Daoy (cell line): Measurements from ENCODE around the gene CCDC15. TPM values are rescaled to one million over a fixed set of nuclear protein-coding genes. Genes with fewer than 3 reads are reported as not detected.
"Not testable (repeated sequence)": the region's sequence is repeated elsewhere in the genome, so short reads cannot be mapped to it uniquely, and the experiment has no call there.

Source experiments
- DNase-seq: peaks from one replicate; pipeline ENCODE4 v3.0.0-alpha.2; 2015; ENCODE audit warnings: low read depth
- total RNA-seq: library from RNA; depleted of rRNA; stranded (reverse); fragments of >200 nt; shearing (Covaris generic); gene quantifications from 2 replicates; pipeline ENCODE4 v1.2.3, GENCODE V29; 2014

The CCDC15 gene
- total RNA-seq, 1 experiment from 2014 or later = 5.8 TPM

DNA sequence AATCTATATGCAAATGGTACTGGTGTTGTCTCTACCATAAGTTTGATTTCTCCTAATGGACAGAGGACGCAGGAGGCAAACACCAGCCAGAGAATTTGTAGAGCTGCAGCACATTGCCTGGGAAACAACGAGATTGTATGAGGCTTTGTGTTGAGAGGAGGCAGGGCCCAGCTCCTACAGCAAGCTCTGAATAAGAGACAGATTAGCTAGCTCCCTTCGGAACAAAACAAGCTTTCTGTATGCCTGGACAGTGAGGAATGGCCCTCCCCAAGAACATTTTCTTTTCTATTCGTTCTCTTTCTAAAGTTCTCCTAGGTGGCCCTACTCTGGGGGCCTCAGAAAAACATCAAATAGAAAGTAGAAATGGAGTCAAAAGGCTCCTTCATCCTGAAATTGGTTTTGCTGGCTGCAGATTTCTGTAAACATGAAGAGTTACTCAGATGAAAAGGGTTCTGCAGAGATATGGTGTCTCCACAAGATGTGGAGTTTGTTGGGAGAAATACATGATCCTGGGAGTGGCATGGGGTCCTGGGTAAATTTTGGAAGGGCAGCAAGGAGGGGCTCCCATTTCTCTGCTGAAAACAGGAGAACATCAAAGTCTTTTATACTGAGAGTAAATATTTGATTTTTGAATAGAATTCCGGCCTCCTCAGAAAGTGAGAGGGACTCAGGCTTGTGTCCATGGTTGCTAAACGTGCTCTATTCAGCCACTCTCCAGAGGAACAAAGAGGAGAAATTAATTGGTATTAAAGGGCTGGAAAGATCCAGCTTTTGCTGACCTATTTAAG is 11.3 kb upstream of the CCDC15 start:
- no peak for DNase-seq

DNA sequence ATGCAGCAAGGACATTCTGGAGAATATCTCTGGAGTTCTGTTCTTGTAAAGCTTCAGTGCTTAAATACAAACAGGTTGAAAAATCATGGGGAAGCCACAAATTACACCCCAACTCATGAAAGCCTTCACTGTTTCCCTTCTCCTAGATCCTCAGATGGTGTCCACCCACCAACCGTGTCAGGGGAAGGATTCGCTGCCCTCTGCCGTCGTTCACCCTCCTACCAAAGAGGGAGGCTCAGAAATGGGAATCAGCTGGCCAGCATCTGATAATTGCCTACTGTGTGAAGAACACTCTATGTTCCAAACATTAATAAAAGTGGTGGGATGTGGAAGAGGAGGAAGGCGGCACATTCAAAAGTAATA is 10.8 kb upstream of the CCDC15 start:
- no peak for DNase-seq

DNA sequence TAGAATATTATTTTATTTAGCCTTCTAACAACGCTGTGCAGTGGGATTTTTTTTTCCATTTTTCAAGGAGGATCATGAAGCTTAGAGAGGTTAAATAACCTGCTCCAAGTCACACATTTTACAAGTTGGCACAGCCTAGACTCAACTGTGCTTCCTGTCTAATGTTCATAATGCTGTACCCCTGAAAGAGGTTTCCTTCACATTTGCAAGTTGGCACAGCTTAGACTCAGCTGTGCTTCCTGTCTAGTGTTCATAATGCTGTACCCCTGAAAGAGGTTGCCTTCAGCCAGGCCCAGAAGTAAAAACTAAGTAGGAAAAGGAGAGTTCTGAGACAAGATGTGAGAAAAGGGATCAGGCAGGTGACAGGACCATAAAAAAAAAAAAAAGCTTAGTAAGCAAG is 10.3 kb upstream of the CCDC15 start:
- no peak for DNase-seq

DNA sequence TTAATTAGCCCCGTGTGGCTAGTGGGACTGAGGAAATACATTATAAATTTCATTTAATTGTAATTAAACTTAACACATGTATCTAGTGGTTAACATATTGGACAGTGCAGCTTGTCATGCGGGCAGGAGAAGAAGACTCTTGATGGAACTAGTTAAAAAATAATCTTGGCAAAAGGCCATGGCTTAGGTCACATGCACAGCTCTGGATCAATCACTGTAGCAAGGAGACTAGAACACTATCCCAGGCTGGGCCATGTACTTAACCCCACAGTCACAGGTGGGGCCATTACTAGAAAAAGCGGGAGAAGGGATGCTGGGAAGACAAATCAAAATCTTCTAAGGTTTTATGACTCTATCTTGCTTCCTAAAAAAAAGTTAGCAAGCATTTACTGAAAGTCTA is 9.4 kb upstream of the CCDC15 start:
- DNase-seq = no peak

DNA sequence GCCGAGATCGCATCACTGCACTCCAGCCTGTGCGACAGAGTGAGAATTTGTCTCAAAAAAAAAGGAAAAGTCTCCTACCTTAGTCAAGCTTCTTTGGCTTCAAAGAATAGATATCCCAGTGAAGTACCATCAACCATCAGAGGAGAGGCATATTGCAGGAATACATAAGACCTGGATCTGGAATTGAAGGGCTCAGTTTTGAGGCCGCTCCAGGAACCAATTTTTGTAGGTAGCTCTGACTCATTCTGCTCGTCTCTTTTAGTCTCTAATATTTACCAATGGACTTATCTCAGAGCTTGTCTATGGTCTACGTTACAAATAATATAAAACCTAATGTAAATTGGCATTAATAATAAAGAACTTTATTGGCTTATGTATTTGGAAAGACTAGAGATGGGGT is 8.2 kb upstream of the CCDC15 start:
- DNase-seq = no peak

DNA sequence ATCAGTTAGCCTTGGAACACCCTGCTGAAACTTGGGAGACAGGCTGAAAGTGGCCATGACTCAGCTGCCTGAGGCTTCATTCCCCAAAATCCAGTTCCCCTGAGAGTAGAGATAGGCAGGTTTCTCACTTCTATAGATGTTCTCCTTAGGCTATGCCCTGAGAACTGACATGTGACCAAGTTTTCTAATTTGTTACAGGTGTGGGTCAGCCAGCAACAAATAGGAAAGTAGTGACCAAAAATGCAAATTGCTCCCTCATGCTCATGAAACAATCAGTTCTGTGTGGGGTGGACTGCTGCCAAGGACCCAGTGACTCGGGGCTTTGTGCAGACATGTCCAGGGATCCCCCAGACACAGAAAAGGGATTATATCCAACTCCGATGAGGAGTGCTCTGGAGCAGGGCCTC is 7.3 kb upstream of the CCDC15 start:
- DNase-seq = no peak

DNA sequence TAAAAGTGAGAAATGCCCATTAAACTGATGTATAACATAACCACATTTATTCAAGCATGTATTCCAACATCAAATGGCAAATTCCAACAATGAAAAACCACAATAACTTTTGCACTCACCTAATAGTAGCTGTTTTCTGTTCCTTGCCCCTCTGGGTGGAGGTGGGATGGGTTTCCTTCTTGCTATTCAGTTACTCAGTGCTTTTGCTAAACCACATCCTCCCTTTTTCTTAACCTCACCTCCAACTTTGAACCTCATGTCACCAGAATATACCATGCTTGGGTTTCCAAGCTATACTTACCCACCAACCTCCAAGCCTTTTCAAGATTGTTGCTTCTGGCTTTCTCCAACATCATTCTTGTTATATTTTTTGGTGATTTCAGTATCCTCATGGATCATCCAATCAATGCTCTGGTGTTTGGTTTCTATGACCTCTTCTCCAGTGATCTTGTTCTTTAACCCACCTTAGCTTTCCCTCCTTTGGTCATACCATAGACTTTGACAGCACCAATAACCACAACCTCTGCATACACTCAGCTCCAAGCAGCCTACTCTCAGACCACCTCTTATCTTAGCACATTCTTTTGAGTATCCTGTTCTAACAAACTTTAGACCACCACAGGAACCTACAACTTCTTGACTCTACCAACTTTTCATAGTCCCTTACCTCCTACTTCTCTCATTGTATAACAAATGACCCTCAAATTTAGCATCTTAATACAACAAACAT is 3.2 kb upstream of the CCDC15 start:
- DNase-seq = no peak

DNA sequence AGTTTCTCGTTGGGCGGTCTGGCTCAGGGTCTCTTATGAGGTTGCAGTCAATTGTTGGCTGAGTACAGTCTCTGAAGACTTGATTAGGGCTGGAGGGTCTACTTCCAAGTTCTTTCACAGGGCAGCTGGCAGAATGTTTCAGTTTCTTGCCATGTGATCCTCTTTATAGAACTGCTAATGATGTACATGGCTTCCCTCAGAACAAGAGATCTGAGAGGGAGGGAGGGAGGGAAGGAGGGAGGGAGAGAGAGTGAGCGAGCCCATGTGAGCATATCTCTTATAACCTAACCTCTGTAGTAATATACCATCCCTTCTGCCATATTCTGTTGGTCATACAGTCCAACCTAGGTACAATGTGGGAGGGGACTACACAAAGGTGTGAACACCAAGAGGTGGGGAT is 2.7 kb upstream of the CCDC15 start:
- DNase-seq = no peak

DNA sequence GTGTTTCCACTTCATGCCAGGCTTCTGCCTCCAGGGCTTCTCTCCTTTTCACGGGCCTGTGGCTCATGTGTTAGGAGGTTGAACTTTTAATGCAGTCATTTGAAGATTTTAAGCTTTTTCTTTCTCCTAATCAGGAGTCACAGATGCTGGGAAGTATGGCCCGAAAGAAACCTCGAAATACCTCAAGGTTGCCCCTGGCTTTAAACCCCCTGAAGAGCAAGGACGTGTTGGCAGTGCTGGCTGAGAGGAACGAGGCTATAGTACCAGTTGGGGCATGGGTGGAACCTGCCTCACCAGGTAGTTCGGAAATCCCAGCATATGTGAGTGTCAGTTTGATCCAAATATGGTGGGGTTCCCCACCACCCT is 571 bp downstream of the CCDC15 start:
- no peak for DNase-seq

DNA sequence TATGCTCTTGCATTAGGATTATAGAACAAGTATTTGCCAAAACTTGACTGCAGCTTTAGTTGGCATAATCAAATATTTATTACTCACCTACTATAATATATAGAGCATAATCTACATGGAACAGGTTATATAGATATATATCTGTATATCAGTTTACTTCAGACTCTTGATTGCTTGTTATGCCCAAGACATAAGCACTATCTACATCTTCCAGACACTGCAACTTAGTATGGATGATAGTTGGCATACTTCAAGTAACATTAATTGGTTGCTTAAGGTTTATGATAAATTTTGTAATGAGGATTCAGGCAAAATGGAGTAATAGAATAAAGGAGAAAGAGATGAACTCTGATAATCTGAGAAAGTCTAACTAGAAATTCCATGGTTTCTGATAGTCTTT is 1.0 kb downstream of the CCDC15 start:
- DNase-seq = no peak

DNA sequence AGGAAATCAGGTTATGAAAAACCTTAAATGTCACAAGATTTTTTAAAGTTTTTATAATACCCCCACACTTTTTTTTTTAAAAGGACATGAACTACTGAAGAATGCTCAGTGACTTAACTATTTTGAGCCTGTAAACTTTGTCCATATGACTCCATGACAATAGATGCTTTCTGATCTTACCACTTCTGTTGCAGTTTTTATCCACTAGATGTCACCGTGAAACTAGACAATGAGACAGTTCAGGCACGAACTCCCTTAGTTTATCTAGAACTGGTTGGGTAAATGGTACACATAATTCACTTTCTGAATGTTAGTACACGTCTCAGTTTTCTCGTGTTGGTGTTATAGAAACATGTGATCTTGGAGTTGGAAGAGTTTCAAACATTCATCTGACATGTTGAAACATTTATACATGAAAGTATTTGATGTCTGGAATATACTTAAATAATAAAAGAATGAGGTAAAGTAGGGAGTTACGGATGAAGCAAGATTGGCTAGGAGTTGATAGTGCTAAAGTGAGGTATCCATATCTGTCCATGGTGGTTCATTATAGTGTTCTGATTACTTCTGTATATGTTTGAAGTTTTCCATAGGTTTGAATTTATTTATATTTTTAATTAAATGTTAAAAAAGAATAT is 8.1 kb downstream of the CCDC15 start:
- DNase-seq = peak; percentile 54

DNA sequence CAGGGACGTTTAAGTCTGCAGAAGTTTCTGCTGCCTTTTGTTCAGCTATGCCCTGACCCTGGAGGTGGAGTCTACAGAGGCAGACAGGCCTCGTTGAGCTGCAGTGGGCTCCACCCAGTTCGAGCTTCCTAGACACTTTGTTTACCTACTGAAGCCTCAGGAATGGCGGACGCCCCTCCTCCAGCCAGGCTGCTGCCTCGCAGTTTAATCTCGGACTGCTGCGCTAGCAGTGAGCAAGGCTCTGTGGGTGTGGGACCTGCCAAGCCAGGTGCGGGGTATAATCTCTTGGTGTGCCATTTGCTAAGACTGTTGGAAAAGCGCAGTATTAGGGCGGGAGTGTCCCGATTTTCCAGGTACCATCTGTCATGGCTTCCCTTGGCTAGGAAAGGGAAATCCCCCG is 14.2 kb downstream of the CCDC15 start:
- DNase-seq = not testable (repeated sequence)

DNA sequence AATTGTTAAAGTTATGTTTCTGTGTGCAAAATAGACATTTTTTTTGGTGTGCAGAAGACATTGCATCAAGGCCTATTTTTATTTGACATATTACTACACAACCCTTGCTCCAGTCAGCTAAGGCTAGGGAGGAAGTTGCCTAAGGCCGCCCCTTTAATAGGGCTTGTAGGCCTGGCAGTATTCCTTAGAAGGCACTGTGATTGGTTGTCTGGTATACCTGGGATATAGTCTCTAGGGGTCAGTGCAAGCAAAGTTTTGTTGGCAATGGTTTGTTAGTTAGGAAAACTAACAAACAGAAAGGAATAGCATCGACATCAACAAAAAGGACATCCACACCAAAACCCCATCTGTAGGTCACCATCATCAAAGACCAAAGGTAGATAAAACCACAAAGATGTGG is 16.9 kb downstream of the CCDC15 start:
- no peak for DNase-seq

DNA sequence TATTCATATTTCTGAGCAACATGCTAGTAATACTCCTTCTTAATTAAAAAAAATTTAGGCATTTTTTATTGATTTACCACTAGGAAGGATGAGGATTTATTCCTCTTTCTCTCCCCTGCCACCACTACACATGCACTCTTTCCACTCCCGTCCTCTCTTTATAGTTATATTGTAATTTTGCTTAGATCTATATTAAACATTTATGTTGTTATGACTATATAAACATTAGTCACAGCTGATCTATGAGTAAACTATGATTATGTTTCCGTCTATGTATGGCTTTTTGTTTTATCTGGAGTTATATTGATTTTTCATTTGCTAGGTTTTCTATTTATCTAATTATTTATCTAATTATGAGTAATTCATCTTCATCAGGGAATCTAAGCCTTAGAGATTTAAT is 17.8 kb downstream of the CCDC15 start:
- DNase-seq = no peak

DNA sequence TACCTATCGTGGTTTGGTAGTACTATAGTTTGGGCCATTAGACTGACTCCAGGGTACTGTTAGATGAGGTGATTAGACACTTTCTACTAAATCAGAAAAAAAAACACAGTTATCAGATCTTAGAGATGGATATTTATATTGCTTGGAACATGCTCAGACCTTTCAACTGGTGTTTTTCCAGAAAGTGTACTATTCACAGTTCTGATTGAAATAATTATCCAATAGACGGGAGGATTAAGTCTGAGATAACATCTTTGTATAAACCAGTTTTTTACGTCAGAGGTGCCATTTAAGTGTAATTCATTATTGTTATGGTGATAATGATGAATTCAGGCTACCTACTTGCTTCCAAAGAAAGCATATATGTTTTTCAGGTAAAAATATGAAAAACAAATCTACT is 22.5 kb downstream of the CCDC15 start:
- DNase-seq = no peak

DNA sequence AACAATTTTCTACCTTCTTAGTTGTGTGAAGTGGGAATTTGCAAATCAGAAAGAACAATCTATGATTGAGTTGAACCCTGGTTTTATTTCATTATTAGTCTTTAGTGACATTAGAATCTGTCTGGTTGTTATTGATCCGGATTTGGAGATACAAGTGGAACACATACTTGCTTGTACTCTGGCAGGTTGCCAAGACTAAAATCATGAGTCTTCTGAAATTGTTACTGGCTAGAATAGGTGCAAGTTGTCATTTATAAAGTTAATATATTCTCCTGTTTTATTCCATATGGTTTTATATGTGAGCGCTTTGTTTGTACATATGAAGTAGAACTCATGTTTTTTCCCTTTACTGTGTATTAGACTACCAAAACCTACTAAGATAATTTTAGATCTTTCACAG is 23.0 kb downstream of the CCDC15 start:
- no peak for DNase-seq

DNA sequence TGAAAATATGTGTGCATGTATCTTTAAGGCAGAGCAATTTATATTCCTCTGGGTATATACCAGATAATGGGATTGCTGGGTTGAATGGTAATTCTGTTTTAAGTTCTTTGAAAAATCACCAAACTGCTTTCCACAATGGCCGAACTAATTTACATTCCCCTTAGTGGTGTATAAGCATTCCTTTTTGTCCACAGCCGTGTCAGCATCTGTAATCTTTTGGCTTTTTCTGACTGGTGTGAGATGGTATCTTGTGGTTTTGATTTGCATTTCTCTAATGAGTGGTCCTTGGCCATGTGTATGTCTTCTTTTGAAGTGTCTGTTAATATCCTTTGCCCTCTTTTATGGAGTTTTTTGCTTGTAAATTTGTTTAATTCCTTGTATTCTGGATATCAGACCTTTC is 24.3 kb downstream of the CCDC15 start:
- DNase-seq = no peak

DNA sequence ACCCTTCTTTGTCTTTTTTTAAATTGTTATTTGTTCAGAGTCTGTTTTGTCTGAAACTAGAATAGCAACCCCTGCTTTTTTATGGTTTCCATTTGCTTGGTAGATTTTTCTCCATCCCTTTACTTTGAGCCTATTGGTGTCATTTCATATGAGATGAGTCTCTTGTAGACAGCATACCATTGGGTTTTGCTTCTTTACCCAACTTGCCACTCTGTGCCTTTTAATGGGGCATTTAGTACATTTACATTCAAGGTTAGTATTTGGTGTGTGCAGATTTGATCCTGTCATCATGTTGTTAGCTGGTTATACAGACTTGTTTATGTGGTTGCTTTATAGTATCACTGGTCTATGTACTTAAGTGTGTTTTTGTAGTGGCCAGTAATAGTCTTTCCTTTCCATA is 28.0 kb downstream of the CCDC15 start:
- no peak for DNase-seq

DNA sequence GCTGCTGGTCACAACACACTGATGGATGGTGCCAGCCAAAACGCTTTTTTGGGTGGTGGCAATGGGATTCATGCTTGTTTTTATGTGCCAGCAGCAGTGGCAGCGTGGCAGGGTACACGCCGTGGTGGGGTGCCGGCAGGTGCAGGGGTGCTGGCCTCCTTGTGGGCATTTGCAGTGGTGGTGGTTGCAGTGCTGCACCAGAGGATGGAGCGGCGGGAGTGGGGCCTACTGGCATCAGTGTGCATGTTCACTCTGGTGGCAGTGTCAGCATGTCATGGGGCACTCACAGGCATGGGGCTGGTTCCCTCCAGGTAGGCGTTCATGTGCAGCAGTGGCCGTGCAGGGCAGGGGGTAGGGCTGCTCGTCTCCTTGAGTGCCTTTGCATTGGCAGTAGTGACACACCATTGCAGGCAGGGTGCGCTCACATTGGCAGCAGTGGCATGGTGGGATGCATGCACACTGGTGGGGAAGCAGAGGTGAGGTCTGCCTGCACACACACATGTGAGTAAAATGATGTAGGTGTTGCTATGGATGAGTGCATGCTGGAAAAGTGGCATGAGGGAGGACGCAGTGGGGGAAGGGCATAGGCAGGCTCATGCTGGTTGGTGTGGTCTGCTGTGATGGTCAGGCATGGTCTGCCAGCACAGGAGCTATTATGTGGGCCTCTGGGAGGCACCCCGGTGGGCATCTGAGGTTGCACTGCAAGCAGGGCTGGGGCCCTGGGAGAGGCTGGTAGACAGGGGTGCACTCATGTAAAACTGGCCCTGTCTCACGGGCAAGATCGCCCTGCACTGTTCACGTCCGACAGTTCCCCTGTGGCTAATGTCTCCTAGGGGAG is 29.9 kb downstream of the CCDC15 start:
- DNase-seq = no peak

DNA sequence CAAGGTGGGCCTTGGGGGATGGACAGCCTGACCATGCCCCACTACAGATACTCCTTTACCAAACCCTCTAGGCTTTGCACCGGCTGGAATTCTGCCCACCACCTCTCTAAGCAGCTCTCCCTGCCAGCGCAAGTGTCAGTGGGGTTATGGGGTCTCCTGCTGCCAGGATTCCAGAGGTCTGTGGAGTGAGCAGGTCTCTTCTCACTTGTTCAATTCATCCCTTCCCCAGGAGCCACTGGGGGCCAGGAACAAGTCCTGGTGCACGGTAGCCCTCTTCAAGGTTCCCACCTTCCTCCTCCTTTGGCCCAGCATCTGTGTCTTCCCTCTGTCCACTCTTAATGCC is 30.5 kb downstream of the CCDC15 start:
- DNase-seq = no peak

DNA sequence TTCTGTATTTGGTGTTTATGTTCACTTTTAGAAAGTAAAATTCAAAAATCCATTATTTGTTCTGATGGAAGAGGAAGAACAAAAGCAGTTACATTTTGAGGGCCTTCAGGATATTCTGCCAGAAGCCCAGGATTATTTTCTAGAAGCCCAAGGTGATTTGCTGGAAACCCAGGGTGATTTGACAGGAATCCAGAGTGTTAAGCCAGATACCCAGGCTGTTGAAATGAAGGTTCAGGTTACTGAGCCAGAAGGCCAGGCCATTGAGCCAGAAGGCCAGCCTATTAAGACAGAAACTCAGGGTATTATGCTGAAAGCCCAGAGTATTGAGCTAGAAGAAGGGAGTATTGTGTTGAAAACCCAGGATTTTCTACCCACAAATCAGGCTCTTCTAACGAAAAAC is 33.1 kb downstream of the CCDC15 start:
- no peak for DNase-seq

DNA sequence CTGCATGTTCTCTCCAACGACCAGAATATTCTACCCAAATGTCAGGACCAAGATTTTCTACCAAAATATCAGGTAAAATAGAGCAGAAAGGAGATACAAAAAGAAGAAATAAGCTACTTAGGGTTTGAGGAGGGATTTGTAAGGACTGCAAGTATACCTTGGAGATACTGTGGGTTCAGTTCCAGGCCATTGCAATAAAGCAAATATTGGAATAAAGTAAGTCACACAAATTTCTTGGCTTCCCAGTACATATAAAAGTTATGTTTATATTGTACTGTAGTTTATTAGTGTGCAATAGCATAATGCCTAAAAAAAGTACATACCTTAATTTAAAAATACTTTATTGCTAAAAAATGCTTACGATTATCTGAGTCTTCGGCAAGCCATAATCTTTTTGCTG is 34.1 kb downstream of the CCDC15 start:
- no peak for DNase-seq
